Kidney (tissue), 14 donors: ENCODE results near the gene ANO6. TPM values are rescaled to one million over a fixed set of nuclear protein-coding genes. Genes with fewer than 3 reads are reported as not detected.
A peak's percentile ranks its signal among the peaks of the same experiment; 100 is the strongest.

ENCODE experiments used
- DNase-seq, 5 donors: peaks; one replicate each; pipeline ENCODE4 v3.0.0-alpha.2; 2013 to 2020
- FAIRE-seq: peaks from 2 replicates; lab custom pipeline; 2012; peaks lifted over from hg19 to GRCh38; lab: Jason Lieb, UNC
- H3K27ac ChIP-seq, 2 donors: one replicate each; pipeline ENCODE4 v1.7.0; 2013; ENCODE audit warnings: low read depth in 2 of 2, low read length in 2 of 2, inconsistent platforms in 1 of 2
- H3K27me3 ChIP-seq: one replicate; pipeline ENCODE4 v1.7.1; 2013; ENCODE audit warnings: low read length, inconsistent platforms; ENCODE audit not compliant: control insufficient read depth, insufficient read depth
- H3K36me3 ChIP-seq, 3 donors: one replicate each; pipeline versions ENCODE4 v1.7.0 to v1.7.1; 2013; ENCODE audit warnings: low read length in 3 of 3, control low read depth in 1 of 3, inconsistent platforms in 1 of 3; ENCODE audit not compliant: insufficient read depth in 3 of 3, control insufficient read depth in 2 of 3
- H3K4me1 ChIP-seq, 3 donors: one replicate each; pipeline versions ENCODE4 v1.7.0 to v1.7.1; 2013; ENCODE audit warnings: low read length in 3 of 3, inconsistent platforms in 1 of 3, low read depth in 1 of 3; ENCODE audit not compliant: control insufficient read depth in 2 of 3, insufficient read depth in 2 of 3
- H3K4me3 ChIP-seq, 3 donors: one replicate each; pipeline versions ENCODE4 v1.7.0 to v1.8.1; 2013; ENCODE audit warnings: low read length in 3 of 3, control low read depth in 1 of 3, inconsistent platforms in 1 of 3
- H3K9ac ChIP-seq, 3 donors: one replicate each; pipeline versions ENCODE4 v1.7.0 to v1.7.1; 2013; ENCODE audit warnings: low read length in 3 of 3, control low read depth in 1 of 3, inconsistent platforms in 1 of 3
- H3K9me3 ChIP-seq, 3 donors: one replicate each; pipeline versions ENCODE4 v1.7.0 to v1.7.1; 2013; ENCODE audit warnings: low read length in 3 of 3, control low read depth in 1 of 3, inconsistent platforms in 1 of 3; ENCODE audit not compliant: control insufficient read depth in 2 of 3, insufficient read depth in 1 of 3
- CTCF ChIP-seq: IDR thresholded peaks from 3 replicates; pipeline ENCODE4 v1.5.1; 2012; ENCODE audit warnings: mild to moderate bottlenecking, moderate library complexity, borderline replicate concordance; ENCODE audit not compliant: insufficient read depth; ENCODE audit errors: extremely low read depth
- intact Hi-C: fragments of 100-400 bp; cut with DNase I; formaldehyde crosslinking; loops from one replicate; pipeline ENCODE4 v1.11.1; 2022
- polyA plus RNA-seq: library from polyadenylated mRNA; stranded (reverse); fragments of 350-450 nt; fragmentation: Illumina TruSeq; extraction: RNeasy Lipid Tissue Mini Kit (QIAGEN cat#74804); gene quantifications from one replicate; pipeline ENCODE4 v1.2.3, GENCODE V29; 2014; ENCODE audit warnings: low read depth, low replicate concordance; ENCODE audit not compliant: insufficient read depth
- total RNA-seq: library from RNA; stranded (reverse); fragmentation: NEBNext Ultra II Directional; extraction: Animal tissue kit (Norgen Biotek cat#: 25700); gene quantifications from one replicate; pipeline ENCODE4 v1.2.1, GENCODE V29; 2021
- donor health status: control.
- donor health status: control.
- donor health status: control.
- donor health status: control.
- donor health status: control.
- donor health status: DM: yes; HTN: yes; CAD: no.
- donor health status: Normal renal cell carcinoma (clear cell type).

Gene ANO6
- total and polyA plus RNA-seq, 2 donors from 2014 or later, result 17.2 to 46.3 TPM

- Histone ChIP-seq H3K9me3 (no peaks in the 10 kb centered on the region), H3K4me1 (peaks cover 12 to 23% (median 22%) of the 10 kb centered on the region in 3 donors), H3K27me3 (no peaks in the 10 kb centered on the region), H3K27ac (peak overlapping the region in 1 of 2 donors; percentile 44), H3K9ac (no peak overlapping the region), H3K36me3 (no peaks in the 10 kb centered on the region), H3K4me3 (no peak overlapping the region)
- TF ChIP-seq CTCF, result no peak
- FAIRE-seq (no peak), DNase-seq (no peak)
- intact Hi-C loops, result no loop called here
These were observed 16.4 kb downstream of the ANO6 start for GRCh38 chr12:45232146-45232755.

GRCh38 chr12:45232756-45233372 is 17.0 kb downstream of the ANO6 start:
- no peak overlapping the region for H3K4me3 ChIP-seq
- no peak for FAIRE-seq
- H3K36me3 ChIP-seq, result no peaks in the 10 kb centered on the region
- intact Hi-C loops, result no loop called here
- H3K4me1 ChIP-seq, result peaks cover 12 to 23% (median 22%) of the 10 kb centered on the region in 3 donors
- H3K9ac ChIP-seq, result no peak overlapping the region
- H3K27ac ChIP-seq, result peak overlapping the region; percentile 44 to 91
- H3K9me3 ChIP-seq, result no peaks in the 10 kb centered on the region
- no peaks in the 10 kb centered on the region for H3K27me3 ChIP-seq
- no peak for TF ChIP-seq CTCF
- no peak for DNase-seq

- no peaks in the 10 kb centered on the region for H3K9me3 ChIP-seq
- peak overlapping the region; percentile 72 to 91 for H3K27ac ChIP-seq
- peaks cover 12 to 23% (median 22%) of the 10 kb centered on the region in 3 donors for H3K4me1 ChIP-seq
- no peak overlapping the region for H3K9ac ChIP-seq
- FAIRE-seq (peak; percentile 54), DNase-seq (peak in 3 of 5 donors; percentile 39 to 87 (median 63))
- no peaks in the 10 kb centered on the region for H3K36me3 ChIP-seq
- TF ChIP-seq CTCF, result no peak
- no peak overlapping the region for H3K4me3 ChIP-seq
- H3K27me3 ChIP-seq, result no peaks in the 10 kb centered on the region
- intact Hi-C loops, result no loop called here
These were observed 18.4 kb downstream of the ANO6 start for GRCh38 chr12:45234139-45234865.
